Measurements from ENCODE around the gene BAZ1B.
"Not testable (repeated sequence)": the region's sequence is repeated elsewhere in the genome, so short reads cannot be mapped to it uniquely, and the experiment has no call there.

BAZ1B gene

GRCh38 chr7:73442222-73442902, 79.7 kb downstream of the BAZ1B start:
- no peak for DNase-seq

- DNase-seq, result no peak
These were observed 82.7 kb downstream of the BAZ1B start for GRCh38 chr7:73439410-73439704.

GRCh38 chr7:73438547-73439409, 83.3 kb downstream of the BAZ1B start:
- DNase-seq, result no peak

GRCh38 chr7:73437621-73438416, 84.3 kb downstream of the BAZ1B start:
- DNase-seq, result no peak

GRCh38 chr7:73437091-73437490, 85.0 kb downstream of the BAZ1B start:
- DNase-seq, result no peak

GRCh38 chr7:73436031-73436929, 85.8 kb downstream of the BAZ1B start:
- DNase-seq, result no peak

GRCh38 chr7:73435471-73436009, 86.6 kb downstream of the BAZ1B start:
- DNase-seq, result no peak

GRCh38 chr7:73434701-73435069, 87.4 kb downstream of the BAZ1B start:
- no peak for DNase-seq

GRCh38 chr7:73433924-73434700, 88.0 kb downstream of the BAZ1B start:
- no peak for DNase-seq

GRCh38 chr7:73432676-73433075, 89.4 kb downstream of the BAZ1B start:
- DNase-seq, result no peak

GRCh38 chr7:73431041-73431835, 90.9 kb downstream of the BAZ1B start:
- no peak for DNase-seq

GRCh38 chr7:73430540-73430939, 91.6 kb downstream of the BAZ1B start:
- DNase-seq, result not testable (repeated sequence)

GRCh38 chr7:73429622-73430505, 92.2 kb downstream of the BAZ1B start:
- DNase-seq, result no peak

- no peak for DNase-seq
These were observed 92.9 kb downstream of the BAZ1B start for GRCh38 chr7:73429215-73429614.

GRCh38 chr7:73427902-73428787, 93.9 kb downstream of the BAZ1B start:
- no peak for DNase-seq

GRCh38 chr7:73426016-73426415, 96.1 kb downstream of the BAZ1B start:
- DNase-seq, result no peak

- DNase-seq, result no peak
These were observed 96.6 kb downstream of the BAZ1B start for GRCh38 chr7:73425356-73425983.

- DNase-seq, result no peak
These were observed 97.6 kb downstream of the BAZ1B start for GRCh38 chr7:73424489-73424885.

Data from T1000 (cell line).